ENCODE data around the gene MCUB.

MCUB gene

GRCh38 chr4:109627361-109627760, 67.3 kb downstream of the MCUB start:
- no peak for DNase-seq (ENCODE audit: low spot score)
- Histone ChIP-seq H3K4me3 (no peak overlapping the region), H3K27ac (no peak overlapping the region)
- TF ChIP-seq, protein P1, sequence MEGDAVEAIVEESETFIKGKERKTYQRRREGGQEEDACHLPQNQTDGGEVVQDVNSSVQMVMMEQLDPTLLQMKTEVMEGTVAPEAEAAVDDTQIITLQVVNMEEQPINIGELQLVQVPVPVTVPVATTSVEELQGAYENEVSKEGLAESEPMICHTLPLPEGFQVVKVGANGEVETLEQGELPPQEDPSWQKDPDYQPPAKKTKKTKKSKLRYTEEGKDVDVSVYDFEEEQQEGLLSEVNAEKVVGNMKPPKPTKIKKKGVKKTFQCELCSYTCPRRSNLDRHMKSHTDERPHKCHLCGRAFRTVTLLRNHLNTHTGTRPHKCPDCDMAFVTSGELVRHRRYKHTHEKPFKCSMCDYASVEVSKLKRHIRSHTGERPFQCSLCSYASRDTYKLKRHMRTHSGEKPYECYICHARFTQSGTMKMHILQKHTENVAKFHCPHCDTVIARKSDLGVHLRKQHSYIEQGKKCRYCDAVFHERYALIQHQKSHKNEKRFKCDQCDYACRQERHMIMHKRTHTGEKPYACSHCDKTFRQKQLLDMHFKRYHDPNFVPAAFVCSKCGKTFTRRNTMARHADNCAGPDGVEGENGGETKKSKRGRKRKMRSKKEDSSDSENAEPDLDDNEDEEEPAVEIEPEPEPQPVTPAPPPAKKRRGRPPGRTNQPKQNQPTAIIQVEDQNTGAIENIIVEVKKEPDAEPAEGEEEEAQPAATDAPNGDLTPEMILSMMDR (IDR thresholded peaks at IDR 0.05): no peak

DNA sequence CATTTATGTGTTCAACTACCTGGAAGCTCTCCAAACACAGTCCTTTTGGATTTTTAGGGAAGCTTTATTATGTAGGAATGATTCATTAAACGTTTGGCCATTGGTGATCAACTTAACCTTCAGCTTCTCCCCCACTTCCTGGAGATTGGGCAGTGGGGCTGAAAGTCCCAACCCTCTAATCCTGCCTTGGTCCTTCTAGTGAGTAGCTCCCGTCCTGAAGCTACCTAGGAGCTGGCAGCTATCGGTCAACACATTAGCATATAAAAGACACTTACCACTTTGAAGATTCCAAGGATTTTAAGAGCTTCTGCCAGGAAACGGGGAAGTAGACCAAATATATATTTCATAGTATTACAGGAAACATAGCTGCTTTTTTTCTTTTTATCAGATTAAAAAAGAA, 69.7 kb downstream of the MCUB start:
- no peak for DNase-seq (ENCODE audit: low spot score)
- Histone ChIP-seq H3K4me3 (no peak overlapping the region), H3K27ac (no peak overlapping the region)
- TF ChIP-seq, protein P1 (IDR thresholded peaks at IDR 0.05): no peak

DNA sequence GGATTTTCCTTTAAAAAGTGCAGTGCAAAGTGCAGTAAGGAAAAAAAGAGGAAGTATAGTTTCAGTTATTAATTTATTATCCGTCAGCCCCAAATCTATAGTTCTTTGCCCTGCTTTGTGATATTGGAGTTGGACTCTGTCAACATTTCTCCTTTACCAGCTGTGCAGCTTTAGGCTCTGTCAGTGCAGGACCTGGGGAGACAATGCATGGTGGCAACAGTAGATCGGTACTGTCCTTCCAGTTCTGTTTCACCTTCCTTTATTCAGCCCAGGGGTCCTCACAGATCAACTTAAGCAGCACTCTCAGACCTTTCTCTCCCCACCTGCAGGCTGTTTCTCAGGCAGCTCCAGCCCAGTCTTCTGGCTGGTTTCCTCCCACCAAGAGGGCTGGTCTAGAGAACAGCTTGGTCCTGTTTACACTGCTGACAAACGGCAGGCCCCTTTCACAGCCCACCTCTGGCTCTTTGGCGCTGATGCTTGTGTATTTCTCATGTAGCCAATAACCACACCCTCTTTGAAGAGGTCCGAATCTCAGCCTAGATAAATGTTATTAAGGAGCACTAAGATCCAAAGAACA, 71.6 kb downstream of the MCUB start:
- no peak overlapping the region for H3K4me3 ChIP-seq
- TF ChIP-seq, protein P1 (IDR thresholded peaks at IDR 0.05): no peak
- no peak overlapping the region for H3K27ac ChIP-seq
- DNase-seq (ENCODE audit: low spot score): no peak

DNA sequence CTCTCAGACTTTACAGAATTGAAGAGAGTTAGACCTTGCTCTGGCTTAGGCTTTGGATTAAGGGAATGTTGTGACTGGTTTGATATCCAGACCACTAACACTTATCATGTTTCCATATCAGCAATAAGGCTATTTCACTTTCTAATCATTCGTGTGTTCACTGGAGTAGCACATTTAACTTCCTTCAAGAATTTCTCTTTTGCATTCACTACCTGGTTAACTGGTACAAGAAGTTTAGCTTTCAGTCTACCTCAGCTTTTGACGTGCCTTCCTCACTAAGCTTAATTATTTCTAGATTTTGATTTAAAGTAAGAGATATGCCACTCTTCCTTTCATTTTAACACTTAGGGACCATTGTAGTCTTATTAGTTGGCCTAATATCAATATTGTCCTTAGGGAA, 80.6 kb downstream of the MCUB start:
- Histone ChIP-seq H3K4me3 (no peak overlapping the region), H3K27ac (no peak overlapping the region)
- DNase-seq (ENCODE audit: low spot score): no peak
- TF ChIP-seq, protein P1 (IDR thresholded peaks at IDR 0.05): no peak

- TF ChIP-seq, protein P1 (IDR thresholded peaks at IDR 0.05): no peak
- Histone ChIP-seq H3K27ac (no peak overlapping the region), H3K4me3 (no peak overlapping the region)
- DNase-seq (ENCODE audit: low spot score): no peak
Observed at GRCh38 chr4:109645874-109646710, 86.0 kb downstream of the MCUB start.

- Histone ChIP-seq H3K4me3 (no peak overlapping the region), H3K27ac (no peak overlapping the region)
- no peak for DNase-seq (ENCODE audit: low spot score)
- TF ChIP-seq, protein P1 (IDR thresholded peaks at IDR 0.05): no peak
Observed at GRCh38 chr4:109648266-109648996, 88.4 kb downstream of the MCUB start.

All from coronary artery (tissue), 2 donors.